GM06990 (cell line): Measurements from ENCODE around the gene INTS14.
"Not testable (repeated sequence)": the region's sequence is repeated elsewhere in the genome, so short reads cannot be mapped to it uniquely, and the experiment has no call there.

Experiments
- DNase-seq: peaks from one replicate; pipeline ENCODE4 v3.0.0-alpha.2; 2011; ENCODE audit not compliant: insufficient read length; ENCODE audit errors: extremely low read depth
- H3K27me3 ChIP-seq: replicated peaks from 2 replicates; pipeline ENCODE4 v1.6.0; 2011; ENCODE audit warnings: low read length; ENCODE audit not compliant: control insufficient read depth, insufficient read depth
- H3K36me3 ChIP-seq: 2 replicates; pipeline ENCODE4 v1.5.1; 2011; ENCODE audit warnings: low read length; ENCODE audit not compliant: control insufficient read depth, insufficient read depth
- H3K4me3 ChIP-seq: replicated peaks from 2 replicates; pipeline ENCODE4 v1.5.1; 2011; ENCODE audit warnings: low read depth, mild to moderate bottlenecking, control low read depth, low read length
- CTCF ChIP-seq: IDR thresholded peaks from 2 replicates; pipeline ENCODE4 v1.5.1; 2011; ENCODE audit warnings: low read length, control low read depth, mild to moderate bottlenecking, inconsistent platforms; ENCODE audit not compliant: insufficient read depth, poor library complexity, severe bottlenecking

Gene INTS14

GRCh38 chr15:65559941-65560340, 51.0 kb downstream of the INTS14 start:
- H3K4me3 ChIP-seq: no peak overlapping the region
- no peak for TF ChIP-seq CTCF

DNA sequence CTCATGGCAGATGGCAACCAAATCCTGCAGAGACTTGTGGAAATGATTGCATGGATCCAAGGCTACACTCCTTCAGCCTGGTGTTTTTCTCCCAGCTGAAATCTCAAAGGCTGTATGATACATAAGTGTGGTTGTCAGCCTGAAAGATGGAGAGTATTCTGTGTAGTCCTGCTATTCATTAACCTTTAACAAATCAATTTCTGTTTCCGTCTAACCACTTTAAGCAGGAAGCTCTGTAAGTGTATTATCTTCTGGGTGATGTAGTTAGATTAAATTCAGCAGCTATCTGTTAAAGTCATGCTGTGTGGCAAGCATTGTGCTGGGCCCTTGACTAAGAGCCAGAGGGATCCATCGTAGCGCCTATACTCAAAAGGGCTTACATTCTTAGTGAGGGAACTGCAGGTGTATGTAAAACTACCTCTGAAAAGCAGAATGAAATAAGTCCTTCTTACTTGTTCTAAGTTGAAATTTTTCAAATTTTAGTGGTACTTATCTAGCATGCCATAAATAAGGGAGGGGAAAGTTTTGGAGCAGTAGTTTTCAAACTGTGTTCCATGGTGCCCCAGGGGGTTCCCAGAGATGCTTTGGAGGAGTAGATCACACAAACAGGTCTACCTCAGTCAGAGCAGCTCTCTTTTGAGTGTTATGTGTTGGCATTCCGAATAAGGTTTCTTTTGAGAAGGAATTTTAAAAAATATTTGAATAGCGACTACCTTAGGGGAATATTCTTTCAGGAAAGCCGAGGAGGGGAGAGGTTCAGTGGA, 51.8 kb downstream of the INTS14 start:
- TF ChIP-seq CTCF: no peak
- Histone ChIP-seq H3K36me3 (peaks cover 9% of the 10 kb centered on the region), H3K27me3 (no peaks in the 10 kb centered on the region), H3K4me3 (no peak overlapping the region)
- DNase-seq: no peak

More at GRCh38 chr15:65559941-65560340, 51.0 kb downstream of the INTS14 start:
- no peaks in the 10 kb centered on the region for H3K27me3 ChIP-seq
- DNase-seq: no peak
- peaks cover 9% of the 10 kb centered on the region for H3K36me3 ChIP-seq

GRCh38 chr15:65558336-65558735, 52.6 kb downstream of the INTS14 start:
- H3K27me3 ChIP-seq: no peaks in the 10 kb centered on the region
- H3K4me3 ChIP-seq: no peak overlapping the region
- H3K36me3 ChIP-seq: peaks cover 7% of the 10 kb centered on the region
- no peak for DNase-seq
- TF ChIP-seq CTCF: no peak

DNA sequence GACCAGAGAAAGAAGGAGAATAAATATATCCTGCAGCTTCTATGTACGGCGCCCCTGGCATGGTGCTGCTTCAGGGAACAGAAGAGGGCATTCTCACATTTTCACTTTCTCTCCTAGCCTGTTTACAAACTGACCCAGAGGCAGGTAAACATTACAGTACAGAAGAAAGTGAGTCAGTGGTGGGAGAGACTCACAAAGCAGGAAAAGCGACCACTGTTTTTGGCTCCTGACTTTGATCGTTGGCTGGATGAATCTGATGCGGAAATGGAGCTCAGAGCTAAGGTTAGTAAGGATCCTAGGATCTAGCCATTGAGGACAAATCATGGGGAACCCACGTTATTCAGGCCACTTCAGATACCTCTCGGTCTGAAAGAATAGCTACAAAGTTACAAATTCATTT, 54.3 kb downstream of the INTS14 start:
- no peak overlapping the region for H3K4me3 ChIP-seq
- H3K27me3 ChIP-seq: no peaks in the 10 kb centered on the region
- peaks cover 7% of the 10 kb centered on the region for H3K36me3 ChIP-seq
- TF ChIP-seq CTCF: no peak
- no peak for DNase-seq

DNA sequence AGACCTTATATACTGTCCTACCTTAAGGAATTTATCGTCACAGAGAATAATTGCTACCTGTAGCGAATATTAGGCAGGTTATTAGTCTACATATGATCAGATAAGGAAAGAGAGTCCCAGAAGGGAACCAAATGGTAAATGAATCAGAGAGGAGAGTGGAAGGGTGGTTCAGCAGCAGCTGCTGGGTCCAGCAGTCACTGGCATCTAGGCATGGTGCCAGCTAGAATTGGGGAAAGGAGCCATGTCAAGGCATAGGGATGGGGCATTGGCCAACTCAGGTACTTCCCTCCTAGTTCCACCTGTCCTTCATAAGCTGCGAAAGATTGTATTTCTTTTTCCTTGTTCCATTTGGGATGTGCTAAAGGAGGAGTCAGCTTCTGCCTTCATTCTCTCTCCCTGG, 57.2 kb downstream of the INTS14 start:
- TF ChIP-seq CTCF: no peak
- no peak for DNase-seq
- no peak overlapping the region for H3K4me3 ChIP-seq
- H3K36me3 ChIP-seq: peaks cover 3% of the 10 kb centered on the region
- no peaks in the 10 kb centered on the region for H3K27me3 ChIP-seq

- not testable (repeated sequence) for DNase-seq, H3K36me3 ChIP-seq
Observed at GRCh38 chr15:65552851-65553250, 58.1 kb downstream of the INTS14 start.

More at GRCh38 chr15:65552851-65553250, 58.1 kb downstream of the INTS14 start:
- not testable (repeated sequence) for H3K27me3 ChIP-seq, H3K4me3 ChIP-seq
